Measurements from ENCODE around the gene NHS. TPM values are rescaled to one million over a fixed set of nuclear protein-coding genes. Genes with fewer than 3 reads are reported as not detected.

The NHS gene
- total RNA-seq, 4 donors from 2014 or later = 4.6 to 9.9 (median 7.2) TPM

DNA sequence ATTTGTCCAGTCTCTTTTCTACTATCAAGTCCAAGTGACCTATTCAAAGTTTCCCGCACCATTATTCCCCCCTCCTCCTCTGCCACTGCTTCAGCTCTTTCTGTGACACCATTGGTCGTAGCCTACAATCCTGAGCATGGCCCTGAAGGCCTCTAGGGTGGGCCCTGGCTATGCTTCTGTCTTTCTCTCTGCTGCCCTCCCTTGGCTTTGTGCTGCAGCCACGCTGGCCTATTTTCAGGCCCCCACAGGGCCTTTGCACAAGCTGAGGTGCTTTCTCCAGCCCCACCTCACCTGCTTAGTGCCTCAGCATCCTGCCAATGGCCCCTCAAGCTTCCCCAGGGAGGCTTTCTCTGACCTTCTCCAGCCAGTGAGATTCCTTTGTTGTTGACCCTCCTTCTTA lies 156.5 kb downstream of the NHS start:
- Histone ChIP-seq H3K36me3 (no peaks in the 10 kb centered on the region), H3K4me3 (no peak overlapping the region), H3K4me1 (peaks cover 14% of the 10 kb centered on the region), H3K9me3 (no peaks in the 10 kb centered on the region), H3K27ac (no peak overlapping the region), H3K27me3 (no peaks in the 10 kb centered on the region)
- 75% methylated on average over 3 of the region's 3 CpGs for WGBS
- no peak for DNase-seq (ENCODE audit: low spot score in 2 of 2)
- TF ChIP-seq POLR2AphosphoS5 (IDR thresholded peaks at IDR 0.05) = no peak
- no peak for TF ChIP-seq POLR2A (IDR thresholded peaks at IDR 0.05)
- no peak for TF ChIP-seq CTCF (IDR thresholded peaks at IDR 0.05)
- TF ChIP-seq EP300 (IDR thresholded peaks at IDR 0.05) = no peak

DNA sequence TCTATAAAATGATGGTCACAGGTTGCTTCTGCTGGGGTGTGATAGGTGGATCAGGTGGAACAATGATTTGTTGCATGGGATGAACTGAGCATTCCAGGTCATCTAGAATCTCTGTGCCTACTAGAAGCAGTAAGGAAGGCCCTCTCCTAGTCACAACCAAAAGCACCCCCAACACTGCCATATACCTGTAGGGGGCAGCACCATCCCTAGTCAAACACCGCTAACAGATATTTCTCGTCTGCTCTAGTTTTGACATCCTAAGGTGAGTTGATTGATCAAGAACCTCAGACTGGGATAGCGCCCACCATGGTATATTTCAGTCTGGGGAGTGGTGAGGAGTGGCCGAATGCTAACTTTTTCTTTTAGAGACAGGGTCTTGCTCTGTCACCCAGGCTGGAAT lies 160.2 kb downstream of the NHS start:
- TF ChIP-seq POLR2AphosphoS5 (IDR thresholded peaks at IDR 0.05) (no peak), EP300 (IDR thresholded peaks at IDR 0.05) (no peak), POLR2A (IDR thresholded peaks at IDR 0.05) (no peak), CTCF (IDR thresholded peaks at IDR 0.05) (no peak)
- no peaks in the 10 kb centered on the region for H3K9me3 ChIP-seq
- no peaks in the 10 kb centered on the region for H3K36me3 ChIP-seq
- 60% methylated on average over 4 of the region's 4 CpGs for WGBS
- H3K4me3 ChIP-seq = no peak overlapping the region
- DNase-seq (ENCODE audit: low spot score in 2 of 2) = no peak
- no peaks in the 10 kb centered on the region for H3K4me1 ChIP-seq
- H3K27ac ChIP-seq = no peak overlapping the region
- no peaks in the 10 kb centered on the region for H3K27me3 ChIP-seq

DNA sequence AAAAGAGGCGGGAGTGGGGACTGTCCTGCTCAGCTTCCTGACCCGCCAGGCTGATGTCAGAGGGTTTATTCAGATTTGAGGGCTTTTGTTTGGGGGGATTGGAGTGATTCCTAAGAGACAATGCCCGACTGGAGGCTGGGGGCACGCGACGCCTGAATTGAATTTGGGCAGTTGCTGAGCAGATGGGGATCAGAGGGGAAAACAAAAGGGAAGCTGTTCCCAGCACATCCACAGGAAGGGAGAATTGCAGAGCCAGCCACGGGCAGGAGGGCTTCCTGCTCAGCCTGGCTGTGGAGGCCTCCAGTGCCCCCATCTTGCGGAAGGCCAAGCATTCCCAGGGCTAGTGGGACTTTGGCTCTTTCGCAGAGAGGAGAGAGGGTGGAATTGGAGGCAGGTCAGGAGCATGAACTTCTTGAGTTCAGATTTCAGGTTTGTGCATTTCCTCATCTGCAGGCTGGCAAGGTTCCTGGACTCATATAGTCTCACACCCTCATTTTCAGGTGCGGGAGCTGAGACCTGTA lies 162.8 kb downstream of the NHS start:
- no peaks in the 10 kb centered on the region for H3K9me3 ChIP-seq
- no peaks in the 10 kb centered on the region for H3K27me3 ChIP-seq
- no peaks in the 10 kb centered on the region for H3K4me1 ChIP-seq
- H3K36me3 ChIP-seq = no peaks in the 10 kb centered on the region
- 72% methylated on average over 10 of the region's 10 CpGs for WGBS
- TF ChIP-seq CTCF (IDR thresholded peaks at IDR 0.05) = no peak
- TF ChIP-seq POLR2AphosphoS5 (IDR thresholded peaks at IDR 0.05) = no peak
- TF ChIP-seq POLR2A (IDR thresholded peaks at IDR 0.05) = no peak
- no peak for TF ChIP-seq EP300 (IDR thresholded peaks at IDR 0.05)
- DNase-seq (ENCODE audit: low spot score in 2 of 2) = no peak
- no peak overlapping the region for H3K4me3 ChIP-seq
- H3K27ac ChIP-seq = no peak overlapping the region

DNA sequence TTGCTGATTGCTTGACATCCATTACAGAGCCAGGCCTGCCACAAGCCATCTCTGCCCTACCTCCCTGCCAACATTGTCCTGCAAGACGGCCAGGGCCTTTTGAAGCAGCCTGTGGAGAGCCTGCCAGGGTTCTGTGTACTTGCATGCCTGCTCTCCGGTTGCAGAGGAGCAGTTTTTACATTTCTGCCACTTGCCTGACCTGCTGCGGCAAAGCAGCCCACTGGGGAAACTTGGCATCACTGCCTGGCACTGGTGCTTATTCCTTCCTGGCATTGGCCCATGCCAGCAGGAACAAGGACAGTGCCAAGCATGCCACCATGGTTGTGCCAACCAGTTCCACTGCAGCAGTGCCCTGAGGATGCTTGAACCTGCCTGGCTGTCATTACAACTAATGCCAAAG lies 167.1 kb downstream of the NHS start:
- H3K27ac ChIP-seq = no peak overlapping the region
- no peaks in the 10 kb centered on the region for H3K4me1 ChIP-seq
- no peaks in the 10 kb centered on the region for H3K9me3 ChIP-seq
- H3K4me3 ChIP-seq = no peak overlapping the region
- WGBS = 11% methylated on average over 2 of the region's 3 CpGs
- no peak for DNase-seq (ENCODE audit: low spot score in 2 of 2)
- no peaks in the 10 kb centered on the region for H3K27me3 ChIP-seq
- H3K36me3 ChIP-seq = no peaks in the 10 kb centered on the region
- no peak for TF ChIP-seq CTCF (IDR thresholded peaks at IDR 0.05)
- TF ChIP-seq POLR2AphosphoS5 (IDR thresholded peaks at IDR 0.05) = no peak
- TF ChIP-seq POLR2A (IDR thresholded peaks at IDR 0.05) = no peak
- no peak for TF ChIP-seq EP300 (IDR thresholded peaks at IDR 0.05)

GRCh38 chrX:17544821-17545220 lies 169.8 kb downstream of the NHS start:
- H3K9me3 ChIP-seq = no peaks in the 10 kb centered on the region
- DNase-seq (ENCODE audit: low spot score in 2 of 2) = no peak
- WGBS = 75% methylated on average over 2 of the region's 2 CpGs
- H3K4me3 ChIP-seq = no peak overlapping the region
- no peaks in the 10 kb centered on the region for H3K27me3 ChIP-seq
- no peak overlapping the region for H3K27ac ChIP-seq
- TF ChIP-seq POLR2AphosphoS5 (IDR thresholded peaks at IDR 0.05) (no peak), POLR2A (IDR thresholded peaks at IDR 0.05) (no peak), EP300 (IDR thresholded peaks at IDR 0.05) (no peak), CTCF (IDR thresholded peaks at IDR 0.05) (no peak)
- no peaks in the 10 kb centered on the region for H3K4me1 ChIP-seq
- H3K36me3 ChIP-seq = no peaks in the 10 kb centered on the region
